ENCODE measurements around the gene PRRG3.
"Not testable (repeated sequence)": the region's sequence is repeated elsewhere in the genome, so short reads cannot be mapped to it uniquely, and the experiment has no call there.

The PRRG3 gene

GRCh38 chrX:151692825-151693224, 2.4 kb upstream of the PRRG3 start:
- POLR2A ChIA-PET, result no interaction called here
- DNase-seq (ENCODE audit: extremely low spot score), result no peak
- no peak for TF ChIP-seq TARDBP (IDR thresholded peaks at IDR 0.05)
- TF ChIP-seq CTBP1 (IDR thresholded peaks at IDR 0.05; ENCODE audit: borderline replicate concordance), result no peak
- TF ChIP-seq SUZ12 (IDR thresholded peaks at IDR 0.05), result no peak
- TF ChIP-seq FOXA1 (IDR thresholded peaks at IDR 0.05), result no peak
- no peak for TF ChIP-seq SP1 (IDR thresholded peaks at IDR 0.05)
- no peak for TF ChIP-seq NFRKB (IDR thresholded peaks at IDR 0.05)
- TF ChIP-seq, protein P1, sequence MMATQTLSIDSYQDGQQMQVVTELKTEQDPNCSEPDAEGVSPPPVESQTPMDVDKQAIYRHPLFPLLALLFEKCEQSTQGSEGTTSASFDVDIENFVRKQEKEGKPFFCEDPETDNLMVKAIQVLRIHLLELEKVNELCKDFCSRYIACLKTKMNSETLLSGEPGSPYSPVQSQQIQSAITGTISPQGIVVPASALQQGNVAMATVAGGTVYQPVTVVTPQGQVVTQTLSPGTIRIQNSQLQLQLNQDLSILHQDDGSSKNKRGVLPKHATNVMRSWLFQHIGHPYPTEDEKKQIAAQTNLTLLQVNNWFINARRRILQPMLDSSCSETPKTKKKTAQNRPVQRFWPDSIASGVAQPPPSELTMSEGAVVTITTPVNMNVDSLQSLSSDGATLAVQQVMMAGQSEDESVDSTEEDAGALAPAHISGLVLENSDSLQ (IDR thresholded peaks at IDR 0.05), result no peak
- TF ChIP-seq HDGF (IDR thresholded peaks at IDR 0.05; ENCODE audit: borderline replicate concordance), result no peak
- no peak for TF ChIP-seq L3MBTL2 (conservative IDR thresholded peaks at IDR 0.05)
- no peak for TF ChIP-seq FOXM1 (IDR thresholded peaks at IDR 0.05; ENCODE audit: borderline replicate concordance)
- TF ChIP-seq LEF1 (IDR thresholded peaks at IDR 0.05; ENCODE audit: borderline replicate concordance), result no peak
- TF ChIP-seq FOXK2 (IDR thresholded peaks at IDR 0.05), result no peak
- TF ChIP-seq BHLHE40 (IDR thresholded peaks at IDR 0.05; ENCODE audit: borderline replicate concordance), result no peak
- no peak for TF ChIP-seq ELF4 (IDR thresholded peaks at IDR 0.05)
- no peak for TF ChIP-seq ARNT (IDR thresholded peaks at IDR 0.05)
- TF ChIP-seq ZNF384 (IDR thresholded peaks at IDR 0.05), result no peak
- CTCF ChIA-PET, result no interaction called here

DNA sequence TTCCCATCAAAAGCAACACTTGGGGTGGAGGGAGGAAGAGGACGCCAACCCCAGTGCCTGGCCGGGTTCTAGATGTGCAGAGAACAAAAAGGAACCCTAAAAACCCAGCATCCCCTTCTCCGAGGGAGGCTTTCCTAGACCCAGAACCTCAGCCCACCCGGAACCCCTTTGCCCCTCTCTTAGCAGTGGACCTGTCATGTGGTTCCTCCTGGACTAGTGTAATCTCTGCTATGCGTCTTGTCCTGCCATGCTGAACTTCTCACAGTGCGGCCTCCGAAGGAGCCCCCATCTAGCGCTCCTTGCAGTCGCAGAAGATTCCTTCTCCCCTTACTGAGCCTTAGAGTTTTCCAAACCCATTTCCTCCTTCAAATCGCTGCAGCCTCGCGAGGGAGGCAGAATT, 1.1 kb upstream of the PRRG3 start:
- no peak for TF ChIP-seq NFRKB (IDR thresholded peaks at IDR 0.05)
- TF ChIP-seq SP1 (IDR thresholded peaks at IDR 0.05), result no peak
- TF ChIP-seq CTBP1 (IDR thresholded peaks at IDR 0.05; ENCODE audit: borderline replicate concordance), result no peak
- TF ChIP-seq, protein P1 (IDR thresholded peaks at IDR 0.05), result no peak
- no peak for DNase-seq (ENCODE audit: extremely low spot score)
- ChIA-PET POLR2A (no interaction called here), CTCF (no interaction called here)

GRCh38 chrX:151695583-151696340, 504 bp downstream of the PRRG3 start:
- no peak for DNase-seq (ENCODE audit: extremely low spot score)
- TF ChIP-seq LEF1 (IDR thresholded peaks at IDR 0.05; ENCODE audit: borderline replicate concordance) (no peak), ARNT (IDR thresholded peaks at IDR 0.05) (no peak), NFRKB (IDR thresholded peaks at IDR 0.05) (no peak), FOXK2 (IDR thresholded peaks at IDR 0.05) (no peak), ELF4 (IDR thresholded peaks at IDR 0.05) (no peak), L3MBTL2 (conservative IDR thresholded peaks at IDR 0.05) (no peak), SUZ12 (IDR thresholded peaks at IDR 0.05) (no peak), FOXA1 (IDR thresholded peaks at IDR 0.05) (no peak)
- CTCF ChIA-PET, result no interaction called here
- POLR2A ChIA-PET, result no interaction called here

GRCh38 chrX:151697082-151697481, 1.8 kb downstream of the PRRG3 start:
- POLR2A ChIA-PET; DNase-seq (ENCODE audit: extremely low spot score): not testable (repeated sequence)

GRCh38 chrX:151697522-151697921, 2.3 kb downstream of the PRRG3 start:
- ChIA-PET CTCF (no interaction called here), POLR2A (no interaction called here)
- no peak for TF ChIP-seq FOXA1 (IDR thresholded peaks at IDR 0.05)
- TF ChIP-seq TARDBP (IDR thresholded peaks at IDR 0.05), result no peak
- no peak for TF ChIP-seq FOXK2 (IDR thresholded peaks at IDR 0.05)
- TF ChIP-seq FOXM1 (IDR thresholded peaks at IDR 0.05; ENCODE audit: borderline replicate concordance), result no peak
- TF ChIP-seq BHLHE40 (IDR thresholded peaks at IDR 0.05; ENCODE audit: borderline replicate concordance), result no peak
- no peak for TF ChIP-seq L3MBTL2 (conservative IDR thresholded peaks at IDR 0.05)
- no peak for TF ChIP-seq ZNF384 (IDR thresholded peaks at IDR 0.05)
- no peak for TF ChIP-seq ELF4 (IDR thresholded peaks at IDR 0.05)
- TF ChIP-seq ARNT (IDR thresholded peaks at IDR 0.05), result no peak
- no peak for TF ChIP-seq NFRKB (IDR thresholded peaks at IDR 0.05)
- TF ChIP-seq SP1 (IDR thresholded peaks at IDR 0.05), result no peak
- TF ChIP-seq, protein P1 (IDR thresholded peaks at IDR 0.05), result no peak
- no peak for TF ChIP-seq LEF1 (IDR thresholded peaks at IDR 0.05; ENCODE audit: borderline replicate concordance)
- TF ChIP-seq CTBP1 (IDR thresholded peaks at IDR 0.05; ENCODE audit: borderline replicate concordance), result no peak
- no peak for DNase-seq (ENCODE audit: extremely low spot score)

More at GRCh38 chrX:151697082-151697481, 1.8 kb downstream of the PRRG3 start:
- CTCF ChIA-PET, result not testable (repeated sequence)

DNA sequence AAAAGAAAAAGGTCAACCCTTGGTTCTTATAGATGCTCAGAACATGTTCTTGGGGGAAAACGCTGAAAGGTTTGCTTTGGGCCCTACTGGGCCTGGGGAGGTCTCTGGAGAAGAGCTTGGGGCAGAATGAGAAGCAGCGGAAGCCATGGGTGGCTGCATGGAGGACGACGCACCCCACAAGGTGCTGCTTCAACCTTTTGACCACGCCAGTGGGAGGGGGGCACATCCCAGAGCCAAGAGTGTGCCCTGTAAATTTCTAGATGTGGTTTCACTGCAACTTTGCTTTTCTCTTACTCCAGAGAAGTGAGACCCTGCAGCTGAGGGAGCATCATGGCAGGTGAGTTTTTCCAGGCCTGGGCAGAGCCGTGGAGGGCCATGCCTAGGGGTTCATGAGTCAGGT, 3.2 kb downstream of the PRRG3 start:
- ChIA-PET CTCF (no interaction called here), POLR2A (no interaction called here)
- TF ChIP-seq ARNT (IDR thresholded peaks at IDR 0.05) (no peak), SP1 (IDR thresholded peaks at IDR 0.05) (no peak), TARDBP (IDR thresholded peaks at IDR 0.05) (no peak), L3MBTL2 (conservative IDR thresholded peaks at IDR 0.05) (no peak), ELF4 (IDR thresholded peaks at IDR 0.05) (no peak), NFRKB (IDR thresholded peaks at IDR 0.05) (no peak), BHLHE40 (IDR thresholded peaks at IDR 0.05; ENCODE audit: borderline replicate concordance) (no peak), ZNF384 (IDR thresholded peaks at IDR 0.05) (no peak), FOXA1 (IDR thresholded peaks at IDR 0.05) (no peak), FOXK2 (IDR thresholded peaks at IDR 0.05) (no peak)
- TF ChIP-seq, protein P1 (IDR thresholded peaks at IDR 0.05), result no peak
- DNase-seq (ENCODE audit: extremely low spot score), result no peak
